Vagina (tissue), 2 donors: ENCODE measurements around the gene FRMD1. TPM values are rescaled to one million over a fixed set of nuclear protein-coding genes. Genes with fewer than 3 reads are reported as not detected.

Experiments
- DNase-seq, 2 donors: peaks; one replicate each; pipeline ENCODE4 v3.0.0-alpha.2; 2017; ENCODE audit errors: extremely low spot score in 2 of 2
- H3K27ac ChIP-seq: fragments of 200-600 bp; sonication (generic); one replicate; pipeline ENCODE4 v1.5.1; 2019
- H3K27me3 ChIP-seq: fragments of 200-600 bp; sonication (generic); one replicate; pipeline ENCODE4 v1.5.1; 2019
- H3K36me3 ChIP-seq, 2 donors: fragments of 200-600 bp; sonication (generic); one replicate each; pipeline ENCODE4 v1.5.1; 2017 to 2019
- H3K4me1 ChIP-seq: fragments of 200-600 bp; sonication (generic); one replicate; pipeline ENCODE4 v1.5.1; 2019
- H3K4me3 ChIP-seq, 2 donors: fragments of 200-600 bp; sonication (generic); 1 replicate in 1 of 2; 2 replicates in 1 of 2; pipeline ENCODE4 v1.5.1; 2016 to 2019
- H3K9me3 ChIP-seq: fragments of 200-600 bp; sonication (generic); one replicate; pipeline ENCODE4 v1.5.1; 2019
- POLR2A ChIP-seq, 2 donors: fragments of 450-650 bp; IDR thresholded peaks; one replicate each; pipeline ENCODE4 v1.6.1; 2017; ENCODE audit warnings: antibody characterized with exemption in 2 of 2, mild to moderate bottlenecking in 2 of 2, moderate library complexity in 2 of 2
- POLR2AphosphoS5 ChIP-seq, 2 donors: sonication (generic); formaldehyde crosslinking; IDR thresholded peaks; one replicate each; pipeline ENCODE4 v1.9.0; 2017; ENCODE audit warnings: antibody characterized with exemption in 2 of 2, mild to moderate bottlenecking in 2 of 2, low read depth in 1 of 2; ENCODE audit not compliant: insufficient read depth in 1 of 2
- intact Hi-C: fragments of 100-400 bp; cut with DNase I; formaldehyde crosslinking; loops from one replicate; pipeline ENCODE4 v1.15.1; 2023
- total RNA-seq: library from RNA; depleted of rRNA; stranded (reverse); fragments of >200 nt; gene quantifications from one replicate; pipeline ENCODE4 v1.2.3, GENCODE V29; 2016
- TF ChIP-seq, protein P1 (sequence below), 3 experiments: fragments of 450-650 bp in 2 of 3; fragments of 200-600 bp in 1 of 3; sonication (generic) in 1 of 3; IDR thresholded peaks; one replicate each; pipeline ENCODE4 v1.5.1; 2017 to 2019; ENCODE audit warnings: antibody characterized with exemption in 3 of 3, mild to moderate bottlenecking in 2 of 3, moderate library complexity in 2 of 3

FRMD1 gene
- total RNA-seq, 1 donor from 2014 or later: not detected

DNA sequence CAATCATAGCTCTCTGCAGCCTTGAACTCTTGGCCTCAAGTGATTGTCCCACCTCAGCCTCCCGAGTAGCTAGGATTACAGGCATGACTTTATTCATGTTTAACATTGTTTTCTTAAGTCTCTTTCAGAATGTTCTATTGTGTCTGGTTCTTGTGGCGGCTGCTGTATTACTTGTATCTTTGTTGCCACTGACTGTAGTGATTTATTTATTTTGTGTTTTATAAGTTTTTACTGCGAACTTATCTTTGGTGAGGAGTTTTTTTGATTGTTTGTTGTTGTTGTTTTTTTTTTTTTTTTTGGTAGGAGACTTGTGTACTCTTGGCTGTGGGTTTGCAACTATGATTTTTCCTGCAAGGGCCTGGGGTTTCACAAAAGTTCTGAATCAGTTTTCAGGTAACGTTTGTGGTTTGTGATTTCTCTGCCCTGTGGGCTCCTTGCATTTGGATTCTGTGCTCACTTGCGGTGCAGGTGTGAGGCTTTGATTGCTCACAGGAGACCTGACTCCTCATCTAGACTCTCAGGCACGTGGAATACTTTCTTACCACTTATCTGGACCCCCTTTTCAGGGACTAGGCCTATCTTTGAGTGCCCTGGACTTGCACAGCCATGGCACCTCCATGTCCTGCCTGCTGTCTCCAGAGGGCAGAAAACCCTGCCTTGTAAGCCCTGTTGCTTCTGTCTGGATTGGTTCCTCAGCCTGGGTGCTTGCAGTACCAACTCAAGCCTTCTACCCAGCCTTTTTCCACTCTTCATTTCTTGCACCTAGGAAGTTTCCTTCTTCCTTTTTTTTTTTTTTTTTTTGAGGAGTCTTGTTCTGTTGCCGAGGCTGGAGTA, 56.3 kb downstream of the FRMD1 start:
- TF ChIP-seq, protein P1, sequence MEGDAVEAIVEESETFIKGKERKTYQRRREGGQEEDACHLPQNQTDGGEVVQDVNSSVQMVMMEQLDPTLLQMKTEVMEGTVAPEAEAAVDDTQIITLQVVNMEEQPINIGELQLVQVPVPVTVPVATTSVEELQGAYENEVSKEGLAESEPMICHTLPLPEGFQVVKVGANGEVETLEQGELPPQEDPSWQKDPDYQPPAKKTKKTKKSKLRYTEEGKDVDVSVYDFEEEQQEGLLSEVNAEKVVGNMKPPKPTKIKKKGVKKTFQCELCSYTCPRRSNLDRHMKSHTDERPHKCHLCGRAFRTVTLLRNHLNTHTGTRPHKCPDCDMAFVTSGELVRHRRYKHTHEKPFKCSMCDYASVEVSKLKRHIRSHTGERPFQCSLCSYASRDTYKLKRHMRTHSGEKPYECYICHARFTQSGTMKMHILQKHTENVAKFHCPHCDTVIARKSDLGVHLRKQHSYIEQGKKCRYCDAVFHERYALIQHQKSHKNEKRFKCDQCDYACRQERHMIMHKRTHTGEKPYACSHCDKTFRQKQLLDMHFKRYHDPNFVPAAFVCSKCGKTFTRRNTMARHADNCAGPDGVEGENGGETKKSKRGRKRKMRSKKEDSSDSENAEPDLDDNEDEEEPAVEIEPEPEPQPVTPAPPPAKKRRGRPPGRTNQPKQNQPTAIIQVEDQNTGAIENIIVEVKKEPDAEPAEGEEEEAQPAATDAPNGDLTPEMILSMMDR (IDR thresholded peaks at IDR 0.05): no peak
- TF ChIP-seq POLR2AphosphoS5 (IDR thresholded peaks at IDR 0.05; ENCODE audit: insufficient read depth in 1 of 2, low read depth in 1 of 2): no peak
- TF ChIP-seq POLR2A (IDR thresholded peaks at IDR 0.05): no peak
- Histone ChIP-seq H3K4me3 (no peak overlapping the region), H3K27ac (no peak overlapping the region), H3K36me3 (no peaks in the 10 kb centered on the region), H3K9me3 (no peaks in the 10 kb centered on the region), H3K4me1 (no peaks in the 10 kb centered on the region), H3K27me3 (no peaks in the 10 kb centered on the region)
- DNase-seq: peak; percentile 62 to 79
- intact Hi-C loops: no loop called here

DNA sequence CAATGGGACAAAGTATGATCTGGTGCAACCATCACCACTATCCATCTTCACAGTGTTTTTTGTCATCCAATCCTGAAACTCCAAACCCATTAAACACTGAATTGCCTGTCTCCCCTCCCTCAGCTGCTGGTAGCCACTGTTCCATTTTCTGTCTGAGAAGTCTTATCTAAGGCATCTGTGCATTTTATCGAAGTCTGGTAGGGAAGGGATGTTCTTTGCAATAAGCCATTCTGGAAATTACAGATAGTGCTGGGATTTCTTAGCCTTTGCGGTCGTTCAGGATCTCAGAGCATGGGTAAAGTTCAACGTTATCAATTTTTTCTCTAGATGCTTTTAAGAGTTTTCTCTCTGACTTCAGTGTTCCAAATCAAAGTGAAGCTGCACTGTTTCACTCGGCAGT, 57.4 kb downstream of the FRMD1 start:
- DNase-seq: no peak
- TF ChIP-seq POLR2AphosphoS5 (IDR thresholded peaks at IDR 0.05; ENCODE audit: insufficient read depth in 1 of 2, low read depth in 1 of 2): no peak
- TF ChIP-seq POLR2A (IDR thresholded peaks at IDR 0.05): no peak
- TF ChIP-seq, protein P1 (IDR thresholded peaks at IDR 0.05): no peak
- Histone ChIP-seq H3K4me1 (no peaks in the 10 kb centered on the region), H3K27ac (no peak overlapping the region), H3K4me3 (no peak overlapping the region), H3K36me3 (no peaks in the 10 kb centered on the region), H3K27me3 (no peaks in the 10 kb centered on the region), H3K9me3 (no peaks in the 10 kb centered on the region)
- intact Hi-C loops: no loop called here

DNA sequence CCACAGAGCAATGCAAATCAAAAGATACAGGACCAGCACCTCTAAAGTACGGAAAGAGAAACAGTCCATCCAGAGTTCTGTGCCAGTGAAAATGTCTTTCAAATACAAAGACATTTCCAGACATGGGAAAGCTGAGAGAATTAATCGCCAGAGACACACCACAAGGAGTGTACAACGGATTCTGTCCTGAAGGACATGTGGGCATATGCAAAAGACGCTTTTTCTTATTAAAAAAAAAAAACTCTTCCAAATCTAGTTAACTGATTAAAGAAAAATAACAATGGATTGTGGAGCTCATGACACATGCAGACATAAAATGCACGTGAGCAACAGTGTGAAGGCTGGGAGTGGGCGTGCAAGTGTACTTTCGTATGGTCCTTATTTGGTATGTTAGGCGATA, 58.8 kb downstream of the FRMD1 start:
- no peaks in the 10 kb centered on the region for H3K4me1 ChIP-seq
- H3K27ac ChIP-seq: no peak overlapping the region
- no peak overlapping the region for H3K4me3 ChIP-seq
- H3K36me3 ChIP-seq: no peaks in the 10 kb centered on the region
- TF ChIP-seq, protein P1 (IDR thresholded peaks at IDR 0.05): no peak
- TF ChIP-seq POLR2AphosphoS5 (IDR thresholded peaks at IDR 0.05; ENCODE audit: insufficient read depth in 1 of 2, low read depth in 1 of 2): no peak
- TF ChIP-seq POLR2A (IDR thresholded peaks at IDR 0.05): no peak
- intact Hi-C loops: no loop called here
- no peak for DNase-seq
- H3K9me3 ChIP-seq: no peaks in the 10 kb centered on the region
- no peaks in the 10 kb centered on the region for H3K27me3 ChIP-seq

DNA sequence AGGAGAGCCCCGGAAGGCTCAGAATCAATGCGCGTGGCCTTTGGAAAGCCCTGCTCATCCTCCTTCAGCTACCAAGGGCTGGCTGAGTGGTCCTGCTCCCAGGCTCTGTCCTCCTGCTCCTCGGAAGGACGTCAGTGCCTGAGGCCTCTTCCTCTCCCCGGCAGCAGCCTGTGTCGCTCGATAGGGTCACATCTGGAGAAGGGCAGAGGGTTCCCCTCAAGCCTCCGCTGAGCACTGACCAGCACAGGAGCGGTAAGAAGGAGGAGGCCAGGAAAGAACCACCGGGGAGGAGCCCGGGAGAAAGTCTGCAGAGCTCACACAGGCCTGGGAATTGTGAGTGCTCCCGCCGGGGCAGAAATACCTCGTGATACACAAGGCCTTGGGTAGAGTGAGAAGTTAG, 60.3 kb downstream of the FRMD1 start:
- DNase-seq: peak; percentile 61 to 69
- TF ChIP-seq POLR2A (IDR thresholded peaks at IDR 0.05) (no peak), POLR2AphosphoS5 (IDR thresholded peaks at IDR 0.05; ENCODE audit: insufficient read depth in 1 of 2, low read depth in 1 of 2) (no peak)
- TF ChIP-seq, protein P1 (IDR thresholded peaks at IDR 0.05): no peak
- Histone ChIP-seq H3K36me3 (no peaks in the 10 kb centered on the region), H3K27me3 (no peaks in the 10 kb centered on the region), H3K27ac (no peak overlapping the region), H3K9me3 (no peaks in the 10 kb centered on the region), H3K4me3 (no peak overlapping the region), H3K4me1 (no peaks in the 10 kb centered on the region)
- intact Hi-C loops: no loop called here

DNA sequence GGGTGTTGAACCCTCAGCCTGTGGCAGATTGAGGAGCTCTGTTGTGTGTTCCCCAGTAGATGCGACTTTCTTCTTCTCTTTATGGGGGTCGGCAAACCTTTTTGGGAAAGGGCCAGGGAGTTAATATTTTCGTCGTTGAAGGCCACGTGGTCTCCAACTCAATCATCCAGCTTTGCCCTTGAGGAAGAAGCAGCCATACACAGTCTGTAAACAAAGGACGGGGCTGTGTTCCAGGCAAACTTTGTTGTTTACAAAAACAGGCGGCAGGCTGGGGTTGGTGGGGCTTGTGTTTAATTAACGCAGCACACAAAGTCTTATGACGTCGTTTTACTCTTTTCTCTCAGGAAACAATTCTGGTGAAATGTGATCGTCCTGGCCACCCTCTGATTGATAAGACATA, 61.4 kb downstream of the FRMD1 start:
- no peaks in the 10 kb centered on the region for H3K36me3 ChIP-seq
- H3K4me3 ChIP-seq: no peak overlapping the region
- peak; percentile 40 to 44 for DNase-seq
- intact Hi-C loops: no loop called here
- H3K9me3 ChIP-seq: no peaks in the 10 kb centered on the region
- H3K27me3 ChIP-seq: no peaks in the 10 kb centered on the region
- TF ChIP-seq POLR2A (IDR thresholded peaks at IDR 0.05): no peak
- no peak for TF ChIP-seq POLR2AphosphoS5 (IDR thresholded peaks at IDR 0.05; ENCODE audit: insufficient read depth in 1 of 2, low read depth in 1 of 2)
- TF ChIP-seq, protein P1 (IDR thresholded peaks at IDR 0.05): no peak
- H3K4me1 ChIP-seq: no peaks in the 10 kb centered on the region
- no peak overlapping the region for H3K27ac ChIP-seq
